Cortex of kidney (tissue), 1 donor: ENCODE results near the gene PCLO.

Source experiments
- DNase-seq: peaks from one replicate; lab custom pipeline; 2025; lab: John Stamatoyannopoulos, UW

The PCLO gene

DNA sequence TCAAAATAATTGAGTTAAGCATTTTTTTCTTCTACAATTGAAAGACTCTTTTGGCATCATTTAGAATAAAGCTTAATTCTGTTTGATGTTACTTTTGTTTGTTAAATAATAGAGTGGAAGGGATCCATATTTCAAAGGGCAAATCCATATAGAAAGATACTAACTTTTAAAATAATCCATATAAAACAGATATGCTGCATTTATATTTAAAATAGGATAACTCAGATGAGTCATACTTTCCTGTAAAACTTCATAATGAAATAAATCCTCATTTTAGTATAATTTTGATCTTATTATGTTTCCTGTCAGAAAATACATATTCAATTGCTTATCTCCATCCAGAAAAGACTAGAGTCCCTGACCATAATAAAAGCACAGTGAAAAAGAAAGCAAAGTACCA is 323.6 kb downstream of the PCLO start:
- DNase-seq = no peak

DNA sequence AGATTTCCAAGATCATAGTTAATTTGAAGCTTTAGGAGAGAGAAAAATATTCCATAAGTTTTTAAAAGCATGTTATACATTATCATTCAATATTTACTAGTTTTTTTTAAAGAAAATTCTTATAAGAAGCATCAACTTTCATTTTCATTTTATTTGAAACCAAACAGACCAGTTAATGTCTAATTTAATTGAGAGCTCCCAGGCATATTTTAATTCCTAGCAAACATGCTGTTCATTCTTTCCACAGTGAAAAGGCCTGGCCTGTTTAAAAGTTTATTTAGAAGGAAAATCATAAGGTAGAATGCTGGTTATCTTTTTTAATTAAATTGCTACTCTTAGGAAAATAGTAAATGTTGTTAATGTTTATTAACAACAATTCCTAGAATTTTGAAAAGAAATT is 324.4 kb downstream of the PCLO start:
- DNase-seq = no peak

DNA sequence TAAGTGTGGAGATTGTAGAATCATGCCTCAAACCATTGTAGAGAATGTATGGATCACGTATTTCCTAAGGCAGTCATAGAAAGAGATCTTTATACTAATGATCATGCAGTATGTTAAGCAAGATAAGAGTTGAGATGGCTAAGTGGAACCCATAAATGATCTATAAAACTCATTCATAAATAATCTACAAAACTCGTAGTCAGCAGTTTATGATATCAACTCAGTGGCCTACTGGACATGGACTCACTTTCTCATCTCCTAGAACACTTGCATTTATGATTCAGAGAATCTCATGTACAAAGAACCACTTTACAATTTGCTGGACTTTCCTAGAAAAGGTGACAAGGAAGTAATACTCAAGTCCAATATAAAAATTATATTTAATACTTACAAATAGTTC is 339.6 kb downstream of the PCLO start:
- DNase-seq = no peak

DNA sequence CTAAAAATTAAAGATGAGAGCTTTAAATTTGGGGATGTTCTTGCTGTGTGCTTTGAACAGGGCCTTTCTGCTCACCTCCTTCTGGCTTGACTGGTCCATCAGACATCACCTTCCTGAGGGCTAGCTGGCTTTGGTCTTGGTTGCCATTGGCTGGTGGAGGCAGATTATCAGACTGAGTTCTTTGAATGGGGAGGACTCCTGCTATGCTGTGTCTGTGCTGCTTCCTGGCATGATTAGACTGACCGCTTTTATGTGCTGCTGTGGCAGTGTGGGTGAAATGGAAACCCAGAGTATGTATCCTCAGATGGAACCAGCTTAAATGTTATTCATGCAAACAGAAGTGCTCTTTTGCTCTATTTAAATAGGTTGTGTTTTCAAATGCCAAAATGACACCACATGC is 341.6 kb downstream of the PCLO start:
- DNase-seq = no peak

DNA sequence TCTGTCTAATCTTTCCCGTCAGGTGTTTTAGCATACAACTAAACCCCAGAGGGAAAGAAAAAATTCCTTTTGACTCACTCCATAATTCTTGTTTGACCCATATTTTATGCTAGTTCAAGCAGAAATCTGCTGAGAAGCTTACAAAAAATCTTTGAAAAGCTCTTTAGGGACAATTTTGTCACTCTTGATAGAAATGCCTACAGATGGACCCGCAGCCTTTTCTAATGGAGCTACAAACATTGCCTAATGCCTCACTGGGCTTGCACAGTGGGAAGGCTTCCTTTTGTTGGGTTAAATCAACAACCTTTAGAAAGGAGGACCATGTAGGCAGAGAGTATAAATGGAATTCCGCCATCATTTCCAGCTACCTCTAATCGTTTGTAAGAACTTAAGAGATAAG is 344.5 kb downstream of the PCLO start:
- no peak for DNase-seq

DNA sequence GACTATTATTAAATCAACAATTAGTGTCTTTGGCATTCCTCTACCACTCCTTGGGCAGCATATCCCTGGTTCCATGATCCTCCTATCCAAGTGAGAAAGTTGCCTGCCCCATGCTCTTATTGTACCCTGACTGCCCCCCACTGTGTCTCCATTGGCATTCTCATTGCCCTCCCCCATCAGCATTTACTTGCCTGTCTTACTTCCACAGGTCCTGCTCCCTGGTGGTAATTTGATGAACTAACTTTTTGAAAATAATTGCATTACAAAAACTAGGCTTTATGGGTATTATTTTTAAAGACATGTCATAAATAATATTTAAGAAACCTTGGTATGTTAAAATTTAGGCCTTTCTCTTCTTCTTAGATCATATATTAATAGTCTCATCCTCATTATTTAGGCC is 346.4 kb downstream of the PCLO start:
- DNase-seq = no peak

DNA sequence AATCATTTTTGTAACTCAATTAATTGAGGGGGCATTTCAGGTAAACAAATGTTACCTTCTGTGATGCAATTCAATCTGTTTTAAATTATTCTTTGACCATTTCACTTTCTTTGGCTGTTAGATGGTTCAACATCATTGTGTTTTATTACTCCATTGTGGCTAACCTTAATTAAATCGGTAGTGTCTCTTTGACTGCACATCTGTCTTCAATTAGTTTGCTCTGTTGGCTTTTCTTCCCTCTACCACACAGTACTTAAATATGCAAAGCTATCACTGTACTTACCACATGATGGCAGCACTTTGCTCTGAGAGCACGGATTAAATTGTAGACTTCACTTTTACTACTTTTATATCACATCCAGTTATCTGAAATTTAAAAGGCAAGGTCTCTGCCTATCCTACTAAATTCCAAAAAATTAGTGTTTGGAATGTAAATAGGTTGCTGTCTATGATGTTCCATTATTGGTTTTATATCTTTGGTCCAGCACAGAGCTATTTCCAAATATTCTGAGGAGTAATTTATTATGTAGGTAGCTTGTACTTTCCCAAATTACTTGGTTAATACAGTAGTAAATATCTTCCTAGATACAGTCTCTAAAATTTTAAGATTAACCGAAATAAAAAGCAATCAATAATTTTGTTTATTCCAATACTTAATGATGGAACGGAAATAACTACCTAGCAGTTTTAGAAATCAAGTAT is 352.0 kb downstream of the PCLO start:
- no peak for DNase-seq

DNA sequence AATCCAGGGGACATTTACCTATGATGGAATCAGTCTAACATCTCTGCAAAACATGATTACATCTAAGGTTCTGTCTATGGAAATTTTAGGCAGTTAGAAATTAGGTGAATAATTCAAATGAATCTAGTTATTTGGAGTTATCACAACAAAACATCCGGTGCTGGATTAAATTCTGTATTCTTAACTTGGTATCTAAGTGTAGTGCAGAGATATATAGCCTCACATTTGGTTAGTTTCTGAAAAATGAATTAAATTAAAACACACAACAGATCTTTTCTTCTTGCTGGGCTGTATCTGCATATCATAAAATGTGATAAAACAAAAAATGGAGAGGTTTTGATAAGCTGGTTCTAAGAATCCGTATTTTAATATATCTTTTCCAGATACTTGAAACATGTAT is 354.1 kb downstream of the PCLO start:
- no peak for DNase-seq

DNA sequence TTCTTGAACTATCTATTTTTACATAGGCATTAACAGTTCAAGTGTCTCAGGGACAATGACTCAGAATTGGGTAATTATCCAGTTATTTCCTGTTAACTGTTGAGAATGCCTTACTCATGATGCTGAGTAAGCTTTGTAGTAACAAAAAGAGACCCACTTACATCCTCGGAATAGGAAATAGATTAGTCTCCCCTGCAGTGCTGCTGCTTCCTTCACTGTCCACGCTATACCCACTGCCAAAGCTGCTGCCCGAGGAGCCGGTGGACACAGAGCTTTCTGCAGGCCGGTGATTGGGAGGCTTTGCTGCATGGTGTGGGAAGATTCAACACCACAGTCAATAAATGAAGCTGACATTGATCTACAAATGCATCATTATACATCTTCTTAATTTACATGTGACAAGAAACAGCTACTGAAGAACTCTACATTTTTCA is 357.1 kb downstream of the PCLO start:
- DNase-seq = no peak

DNA sequence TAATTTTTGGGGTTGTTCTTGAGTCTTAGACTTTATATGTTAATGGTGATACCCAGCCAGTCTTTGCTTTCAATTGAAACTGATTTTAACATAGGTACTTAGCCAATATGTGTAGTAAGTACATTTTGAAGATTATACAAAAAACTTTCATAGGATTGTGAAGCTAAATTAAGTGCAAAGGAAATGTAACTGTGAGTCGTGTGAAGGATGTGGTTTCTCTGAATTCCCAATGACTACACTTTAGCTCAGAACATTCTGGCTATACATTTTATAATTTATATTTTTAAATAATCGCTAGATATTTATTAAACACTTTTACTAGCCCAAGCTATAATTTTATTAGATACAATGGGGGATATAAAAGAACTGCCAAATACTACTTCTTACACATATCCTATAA is 359.3 kb downstream of the PCLO start:
- no peak for DNase-seq

DNA sequence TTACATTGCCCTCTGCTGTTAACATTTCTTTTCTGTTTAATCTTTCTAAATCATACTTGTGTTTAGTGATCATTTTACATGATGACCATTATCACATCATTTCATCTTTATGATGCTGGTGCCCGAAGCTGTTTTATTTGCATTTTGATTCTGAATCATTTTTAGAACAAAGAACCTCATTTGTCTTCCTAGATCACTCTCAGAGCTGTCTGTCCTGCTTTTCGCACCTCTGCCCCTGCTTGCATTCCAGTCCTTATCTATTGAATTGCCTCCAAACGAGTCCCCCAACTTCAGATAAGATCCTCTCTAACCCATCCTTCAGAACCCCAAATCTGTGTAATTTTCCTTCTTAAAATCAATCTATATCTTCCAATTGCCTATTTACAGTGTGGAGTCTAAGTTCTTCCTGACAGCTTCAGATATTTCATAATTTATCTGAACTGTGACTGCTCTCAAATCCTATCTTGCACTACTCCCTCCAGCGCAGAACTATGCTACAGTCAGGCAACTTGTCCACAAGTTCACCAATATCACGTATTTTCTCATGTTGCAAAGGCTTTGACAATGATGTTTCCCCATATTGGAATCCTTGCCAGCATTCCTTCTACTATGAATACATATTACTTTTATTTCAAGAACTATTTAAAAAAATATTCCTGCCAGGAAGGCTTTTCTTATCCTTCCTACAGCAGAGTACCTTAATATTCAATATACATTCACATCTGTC is 372.6 kb downstream of the PCLO start:
- DNase-seq = no peak

DNA sequence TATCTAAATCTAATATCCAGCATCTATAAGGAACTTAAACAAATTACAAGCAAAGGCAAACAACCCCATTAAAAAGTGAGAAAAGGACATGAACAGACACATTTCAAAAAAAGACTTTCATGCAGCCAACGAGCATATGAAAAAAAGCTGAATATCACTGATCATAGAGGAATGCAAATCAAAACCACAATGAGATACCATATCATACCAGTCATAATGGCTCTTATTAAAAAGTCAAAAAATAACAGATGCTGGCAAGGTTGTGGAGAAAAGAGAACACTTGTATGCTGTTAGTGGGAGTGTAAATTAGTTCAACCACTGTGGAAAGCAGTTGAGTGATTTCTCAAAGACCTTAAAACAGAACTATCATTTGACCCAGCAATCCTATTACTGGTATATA is 384.7 kb downstream of the PCLO start:
- DNase-seq = no peak

DNA sequence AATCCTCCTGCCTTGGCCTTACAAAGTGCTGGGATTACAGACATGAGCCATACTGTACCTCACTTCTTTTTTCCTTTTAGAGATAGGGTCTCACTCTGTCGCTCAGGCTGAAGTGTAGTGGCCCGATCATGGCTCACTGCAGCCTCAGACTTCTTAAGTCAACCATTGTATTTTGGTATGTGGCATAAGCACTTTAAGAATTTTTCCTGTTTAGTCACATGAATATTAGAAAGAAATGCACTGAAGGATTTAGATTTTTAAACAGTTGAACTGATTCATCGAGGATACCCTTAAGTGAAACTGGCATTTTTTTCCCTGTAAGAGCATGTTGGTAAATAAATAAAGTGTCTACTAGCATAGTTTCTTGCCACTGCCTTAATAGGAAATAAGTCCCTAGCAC is 399.8 kb downstream of the PCLO start:
- DNase-seq = no peak

DNA sequence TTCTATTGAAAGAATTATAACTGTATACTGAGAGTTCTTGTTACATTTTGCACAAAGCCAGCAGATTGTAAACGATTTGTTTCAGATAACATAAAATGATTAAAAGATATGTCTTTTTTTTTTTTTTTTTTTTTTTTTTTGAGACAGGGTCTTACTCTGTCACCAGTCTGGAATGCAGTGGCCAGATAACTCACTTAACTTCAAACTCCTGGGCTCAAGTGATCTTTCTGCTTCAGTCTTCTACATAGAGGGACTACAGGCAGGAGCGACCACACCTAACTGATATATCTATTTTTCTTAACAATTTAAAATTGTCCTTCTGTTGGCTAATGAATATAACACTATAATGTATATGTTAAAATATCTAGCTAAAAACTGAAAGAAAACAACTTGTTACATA is 401.9 kb downstream of the PCLO start:
- no peak for DNase-seq

DNA sequence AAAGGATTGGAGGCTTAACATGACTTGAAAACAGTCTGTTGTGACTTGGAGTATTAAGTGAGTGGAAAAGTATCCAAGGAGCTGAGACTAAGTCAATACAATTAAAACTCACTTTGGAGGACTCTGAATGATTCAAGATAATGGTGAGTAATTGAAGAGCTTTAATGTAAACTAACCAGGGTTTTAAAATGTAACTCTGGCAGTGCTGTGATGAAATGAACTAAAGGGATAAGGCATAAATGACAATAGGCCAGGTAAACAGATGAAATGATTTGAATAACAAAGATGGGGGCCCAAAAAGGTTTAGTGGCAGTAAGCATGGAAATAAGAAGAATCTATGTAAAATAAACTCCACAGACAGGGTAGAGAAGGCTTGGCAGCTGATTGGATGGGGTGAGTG is 402.6 kb downstream of the PCLO start:
- DNase-seq = no peak

DNA sequence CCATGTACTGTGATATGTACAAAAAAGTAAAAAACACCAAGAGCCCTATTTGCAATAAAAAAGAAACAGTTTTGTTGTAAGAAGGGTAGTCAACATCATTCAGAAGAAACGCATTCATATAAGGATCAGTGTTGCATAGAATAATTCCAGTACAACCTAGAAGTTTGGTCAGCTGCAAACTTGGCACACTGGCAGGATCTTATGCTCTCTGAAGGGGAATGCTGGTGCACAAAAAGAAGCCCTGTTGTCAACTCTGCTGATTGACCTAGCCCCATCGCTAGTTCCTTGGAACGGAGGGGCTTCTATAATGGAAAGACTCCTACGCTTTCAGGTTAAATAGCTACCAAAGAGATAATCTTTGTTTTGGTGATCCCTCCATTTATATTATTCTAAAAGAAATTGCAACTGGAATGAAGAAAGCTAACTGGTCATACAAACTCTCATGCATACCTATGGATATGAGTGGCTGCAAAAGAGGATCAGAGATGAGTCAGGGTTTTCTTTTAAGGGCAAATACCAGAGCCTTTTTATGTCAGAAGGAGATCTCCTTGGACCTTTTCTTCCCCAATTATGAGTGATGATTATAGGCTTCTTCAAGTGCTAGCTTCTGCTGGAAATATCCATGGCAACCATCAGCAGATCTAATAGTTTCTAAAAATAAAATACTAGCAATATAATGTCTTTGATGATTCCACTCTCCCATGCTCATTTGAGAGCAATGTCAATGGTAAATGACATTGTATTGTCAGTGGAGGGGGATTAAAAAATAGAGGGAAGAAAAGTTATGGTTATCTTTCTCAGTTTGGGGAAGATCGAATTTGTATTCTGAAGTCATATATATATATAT is 406.8 kb downstream of the PCLO start:
- DNase-seq = no peak

DNA sequence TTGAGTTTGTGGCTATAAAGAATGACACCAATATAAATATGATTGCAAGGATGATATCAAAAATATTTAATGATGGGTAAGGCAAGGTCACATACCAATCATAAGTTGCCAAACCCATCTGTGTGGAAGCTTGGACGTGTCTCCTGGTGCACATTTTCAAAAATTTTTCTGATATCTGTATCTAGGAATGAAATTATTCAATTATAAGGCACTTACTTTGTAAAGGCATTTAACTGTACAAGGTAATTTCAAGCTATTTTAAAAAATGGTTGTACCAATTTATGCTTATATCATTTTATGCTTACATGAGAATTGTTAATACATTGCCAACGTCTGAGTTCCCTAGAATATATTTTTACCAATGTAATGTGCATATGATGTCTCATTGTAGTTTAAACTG is 412.7 kb downstream of the PCLO start:
- DNase-seq = no peak

DNA sequence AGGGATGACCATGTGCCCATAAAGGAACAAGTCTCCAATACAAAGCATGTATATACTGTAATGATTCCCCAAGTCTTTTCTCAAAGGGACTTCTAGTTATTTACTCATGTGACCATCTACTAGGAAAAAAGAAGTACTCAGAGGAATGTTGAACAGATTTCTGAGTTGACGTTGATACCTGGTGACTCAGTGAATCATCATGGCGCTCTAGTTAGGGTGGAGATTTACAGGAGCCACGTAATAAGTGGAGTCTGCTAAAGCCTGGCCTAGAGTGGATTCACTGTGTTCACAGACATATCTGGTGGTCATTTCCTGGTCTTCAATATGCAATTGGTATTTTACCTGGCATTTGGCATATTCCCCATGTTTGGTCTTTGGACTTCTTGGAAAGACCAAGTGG is 416.9 kb downstream of the PCLO start:
- DNase-seq = no peak

DNA sequence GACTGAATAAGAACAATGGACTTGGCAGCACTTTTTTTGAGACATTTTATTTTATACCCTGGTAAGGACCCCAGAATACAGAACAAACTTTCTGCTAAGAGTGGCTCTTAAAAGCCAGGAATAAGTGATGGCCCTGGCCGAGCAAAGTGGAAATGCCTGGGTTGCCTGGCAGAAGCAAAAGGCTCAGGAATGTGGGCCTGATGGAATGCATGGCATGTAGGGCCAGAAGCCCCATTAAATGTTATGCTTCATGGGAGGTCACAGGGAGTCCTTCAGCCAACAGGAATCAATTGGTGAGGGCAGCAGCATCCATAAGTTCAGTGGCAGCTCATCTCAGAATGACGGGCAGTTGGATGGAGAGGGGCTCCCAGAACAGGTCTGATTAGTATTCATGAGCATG is 417.6 kb downstream of the PCLO start:
- DNase-seq = no peak

DNA sequence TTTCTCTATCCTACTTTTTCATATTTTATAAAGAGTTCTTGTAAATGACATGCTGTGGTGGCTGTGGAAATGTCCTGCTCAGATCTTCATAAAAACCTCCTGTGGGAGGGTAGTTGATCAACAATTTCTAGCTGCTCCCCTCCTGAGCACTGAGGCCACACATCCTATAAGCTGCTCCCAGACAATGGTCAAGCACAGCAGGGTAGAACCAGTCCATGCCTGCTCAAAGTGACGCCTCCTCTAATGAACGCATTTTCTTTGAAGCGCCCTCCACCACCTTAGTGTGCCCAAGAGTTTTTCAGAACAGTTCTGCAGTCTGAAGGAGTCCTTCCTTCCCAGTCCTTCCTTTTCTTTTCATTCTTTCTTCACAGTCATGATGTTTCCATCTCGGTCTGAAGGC is 420.5 kb downstream of the PCLO start:
- no peak for DNase-seq

DNA sequence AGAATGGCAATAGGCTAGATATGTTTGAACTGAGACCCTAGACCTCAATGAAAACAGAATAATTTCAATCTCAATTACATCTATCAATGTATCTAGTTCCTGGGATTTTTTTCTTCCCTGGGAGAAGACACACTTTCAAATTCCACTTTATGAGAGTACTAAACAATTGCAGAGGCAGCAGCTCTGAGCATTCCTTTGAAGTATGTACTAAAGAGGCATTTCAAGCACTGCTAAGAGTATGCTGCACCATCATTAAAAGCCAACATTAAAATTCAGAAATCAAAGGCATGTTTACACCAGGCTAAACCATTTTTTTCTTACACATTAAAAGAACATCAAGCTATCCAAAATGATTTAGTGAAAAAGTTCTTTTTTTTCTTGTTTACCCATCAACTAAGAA is 421.2 kb downstream of the PCLO start:
- DNase-seq = no peak

DNA sequence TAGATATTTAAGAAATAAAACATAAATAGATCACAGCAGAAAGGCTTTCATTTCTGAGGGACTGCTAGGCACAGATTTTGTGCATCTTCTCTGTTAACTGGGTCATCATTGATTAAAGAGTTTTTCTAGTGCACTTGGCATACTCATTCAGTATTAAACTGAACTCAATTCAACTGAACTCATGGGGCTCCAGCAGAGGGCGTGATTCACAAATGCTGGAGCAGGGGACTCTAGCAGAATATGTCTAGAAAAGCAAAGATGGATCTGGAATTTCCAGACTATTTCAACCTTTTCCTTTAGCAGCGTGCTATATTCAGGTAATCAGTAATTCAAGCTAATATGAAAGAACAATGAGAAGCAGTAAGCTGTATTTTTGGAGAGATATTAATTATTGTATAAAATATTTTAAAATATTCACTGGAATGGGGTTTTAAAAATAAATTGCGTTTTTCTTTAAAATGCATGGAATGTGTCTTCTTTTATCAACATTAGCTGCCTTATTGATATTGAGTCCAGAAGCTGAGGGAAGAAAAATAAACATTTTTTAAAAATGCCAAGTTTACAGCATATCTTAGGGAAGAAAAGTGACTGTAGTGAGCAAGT is 422.3 kb downstream of the PCLO start:
- DNase-seq = no peak

DNA sequence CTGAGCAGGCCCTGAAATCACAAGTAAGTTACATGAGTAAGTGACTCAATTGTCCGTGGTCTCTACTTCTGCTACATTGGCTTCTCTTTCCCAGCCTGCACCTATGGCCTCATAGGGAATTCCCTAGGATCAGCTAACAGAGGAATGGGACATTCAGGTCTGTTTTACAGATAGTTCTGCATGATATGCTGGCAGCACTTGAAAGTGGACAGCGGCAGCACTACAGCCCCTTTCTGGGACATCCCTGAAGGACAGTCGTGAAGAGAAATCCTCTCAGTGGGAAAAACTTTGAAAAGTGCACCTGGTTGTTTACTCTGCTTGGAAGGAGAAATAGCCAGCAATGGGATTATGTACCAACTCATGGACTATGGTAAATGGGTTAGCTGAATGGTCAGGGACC is 426.1 kb downstream of the PCLO start:
- no peak for DNase-seq
